Panc1 (cell line): ENCODE measurements around the gene PCSK5. TPM values are rescaled to one million over a fixed set of nuclear protein-coding genes. Genes with fewer than 3 reads are reported as not detected.

Experiments used
- ATAC-seq: fragments of 200-7000 bp; cut with Tn5 transposase; 2 replicates; pipeline ENCODE4 v1.9.1; 2020; ENCODE audit warnings: mild to moderate bottlenecking, moderate library complexity
- BruUV-seq: library from RNA; stranded (reverse); fragments of 400-500 nt; replicated peaks from 2 replicates; lab custom pipeline; 2021; lab: Mats Ljungman, UMichigan
- CTCF ChIA-PET: fragments of 300-600 bp; sonication (Branson Sonifier 250); formaldehyde crosslinking; loops from one replicate; lab custom pipeline; 2022; ENCODE audit warnings: antibody characterized with exemption; lab: Charles Lee
- POLR2A ChIA-PET: fragments of 300-600 bp; sonication (Branson Sonifier 250); formaldehyde crosslinking; loops from one replicate; lab custom pipeline; 2022; ENCODE audit warnings: antibody characterized with exemption; lab: Charles Lee
- DNase-seq: peaks from one replicate; pipeline ENCODE4 v3.0.0-alpha.2; 2010; ENCODE audit warnings: low read depth, low spot score
- H3K27ac ChIP-seq: 2 replicates; pipeline ENCODE4 v1.5.1; 2011; ENCODE audit warnings: mild to moderate bottlenecking, low read length, inconsistent platforms
- H3K27me3 ChIP-seq: fragments of 200-500 bp; sonication (Bioruptor generic); 2 replicates; pipeline ENCODE4 v1.6.0; 2014; ENCODE audit warnings: low read length, inconsistent platforms; ENCODE audit not compliant: control insufficient read depth, insufficient read depth
- H3K36me3 ChIP-seq: fragments of 200-500 bp; sonication (Bioruptor generic); 2 replicates; pipeline ENCODE4 v1.5.1; 2014; ENCODE audit warnings: inconsistent platforms, mild to moderate bottlenecking, low read length, moderate library complexity; ENCODE audit not compliant: control insufficient read depth, insufficient read depth
- H3K4me1 ChIP-seq: 2 replicates; pipeline ENCODE4 v1.5.1; 2011; ENCODE audit warnings: inconsistent platforms, mild to moderate bottlenecking, low read length, moderate library complexity; ENCODE audit not compliant: control insufficient read depth, insufficient read depth
- H3K4me3 ChIP-seq, 2 experiments: 2 replicates each; pipeline ENCODE4 v1.5.1; 2011 to 2012; ENCODE audit warnings: low read depth in 2 of 2, low read length in 2 of 2, mild to moderate bottlenecking in 2 of 2, inconsistent platforms in 1 of 2, moderate library complexity in 1 of 2
- H3K9me3 ChIP-seq: fragments of 200-500 bp; sonication (Bioruptor generic); 2 replicates; pipeline ENCODE4 v1.5.1; 2014; ENCODE audit warnings: low read depth, mild to moderate bottlenecking, inconsistent platforms, low read length, moderate library complexity; ENCODE audit not compliant: control insufficient read depth, insufficient read depth
- POLR2AphosphoS5 ChIP-seq: IDR thresholded peaks from 2 replicates; pipeline ENCODE4 v1.6.1; 2012; ENCODE audit warnings: mild to moderate bottlenecking, low read depth, low read length, moderate library complexity
- SIN3A ChIP-seq: IDR thresholded peaks from 2 replicates; pipeline ENCODE4 v1.6.1; 2012; ENCODE audit warnings: low read depth, mild to moderate bottlenecking, low read length, moderate library complexity, borderline replicate concordance; ENCODE audit not compliant: insufficient read depth
- TCF7L2 ChIP-seq: IDR thresholded peaks from 2 replicates; pipeline ENCODE4 v1.6.1; 2011; ENCODE audit warnings: mild to moderate bottlenecking, low read depth, low read length, inconsistent platforms
- in situ Hi-C: cut with HindIII; loops from 2 replicates; pipeline ENCODE4 v1.10.0; 2016; ENCODE audit warnings: low sequenced_read_pairs, low pct_unique_long_range_greater_than_20kb
- intact Hi-C: fragments of 100-400 bp; cut with micrococcal nuclease; formaldehyde crosslinking; loops from one replicate; pipeline ENCODE4 v1.10.0; 2022; ENCODE audit not compliant: unreplicated experiment
- total RNA-seq: library from RNA; stranded (reverse); gene quantifications from one replicate; pipeline ENCODE4 v1.2.1, GENCODE V29; 2021; ENCODE audit not compliant: unreplicated experiment
- TF ChIP-seq, protein P1 (sequence below), 2 experiments: IDR thresholded peaks; 2 replicates each; pipeline ENCODE4 v1.6.1; 2011 to 2012; ENCODE audit warnings: low read depth in 2 of 2, control low read depth in 1 of 2, low read length in 1 of 2, mild to moderate bottlenecking in 1 of 2, moderate library complexity in 1 of 2; ENCODE audit not compliant: insufficient read depth in 1 of 2
- TF ChIP-seq, protein P2 (sequence below): fragments of 450-650 bp; IDR thresholded peaks from 2 replicates; pipeline ENCODE4 v1.5.1; 2017; ENCODE audit warnings: mild to moderate bottlenecking

PCSK5 gene
- total RNA-seq, 1 experiment from 2014 or later, result 0.21 TPM

GRCh38 chr9:76115396-76115795 is 224.9 kb downstream of the PCSK5 start:
- Histone ChIP-seq H3K36me3 (no peaks in the 10 kb centered on the region), H3K4me1 (no peaks in the 10 kb centered on the region), H3K27ac (no peak overlapping the region), H3K9me3 (no peaks in the 10 kb centered on the region), H3K27me3 (no peaks in the 10 kb centered on the region), H3K4me3 (no peak overlapping the region)
- BruUV-seq, result no TSS peak
- intact Hi-C loops (no loop called here), in situ Hi-C loops (no loop called here)
- ChIA-PET POLR2A (no interaction called here), CTCF (no interaction called here)
- DNase-seq (no peak), ATAC-seq (no peak)
- TF ChIP-seq POLR2AphosphoS5 (no peak), SIN3A (no peak), TCF7L2 (no peak)
- TF ChIP-seq, protein P1, sequence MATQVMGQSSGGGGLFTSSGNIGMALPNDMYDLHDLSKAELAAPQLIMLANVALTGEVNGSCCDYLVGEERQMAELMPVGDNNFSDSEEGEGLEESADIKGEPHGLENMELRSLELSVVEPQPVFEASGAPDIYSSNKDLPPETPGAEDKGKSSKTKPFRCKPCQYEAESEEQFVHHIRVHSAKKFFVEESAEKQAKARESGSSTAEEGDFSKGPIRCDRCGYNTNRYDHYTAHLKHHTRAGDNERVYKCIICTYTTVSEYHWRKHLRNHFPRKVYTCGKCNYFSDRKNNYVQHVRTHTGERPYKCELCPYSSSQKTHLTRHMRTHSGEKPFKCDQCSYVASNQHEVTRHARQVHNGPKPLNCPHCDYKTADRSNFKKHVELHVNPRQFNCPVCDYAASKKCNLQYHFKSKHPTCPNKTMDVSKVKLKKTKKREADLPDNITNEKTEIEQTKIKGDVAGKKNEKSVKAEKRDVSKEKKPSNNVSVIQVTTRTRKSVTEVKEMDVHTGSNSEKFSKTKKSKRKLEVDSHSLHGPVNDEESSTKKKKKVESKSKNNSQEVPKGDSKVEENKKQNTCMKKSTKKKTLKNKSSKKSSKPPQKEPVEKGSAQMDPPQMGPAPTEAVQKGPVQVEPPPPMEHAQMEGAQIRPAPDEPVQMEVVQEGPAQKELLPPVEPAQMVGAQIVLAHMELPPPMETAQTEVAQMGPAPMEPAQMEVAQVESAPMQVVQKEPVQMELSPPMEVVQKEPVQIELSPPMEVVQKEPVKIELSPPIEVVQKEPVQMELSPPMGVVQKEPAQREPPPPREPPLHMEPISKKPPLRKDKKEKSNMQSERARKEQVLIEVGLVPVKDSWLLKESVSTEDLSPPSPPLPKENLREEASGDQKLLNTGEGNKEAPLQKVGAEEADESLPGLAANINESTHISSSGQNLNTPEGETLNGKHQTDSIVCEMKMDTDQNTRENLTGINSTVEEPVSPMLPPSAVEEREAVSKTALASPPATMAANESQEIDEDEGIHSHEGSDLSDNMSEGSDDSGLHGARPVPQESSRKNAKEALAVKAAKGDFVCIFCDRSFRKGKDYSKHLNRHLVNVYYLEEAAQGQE (IDR thresholded peaks at IDR 0.05; ENCODE audit: insufficient read depth in 1 of 2, low read depth in 2 of 2, low read length in 1 of 2), result no peak
- TF ChIP-seq, protein P2, sequence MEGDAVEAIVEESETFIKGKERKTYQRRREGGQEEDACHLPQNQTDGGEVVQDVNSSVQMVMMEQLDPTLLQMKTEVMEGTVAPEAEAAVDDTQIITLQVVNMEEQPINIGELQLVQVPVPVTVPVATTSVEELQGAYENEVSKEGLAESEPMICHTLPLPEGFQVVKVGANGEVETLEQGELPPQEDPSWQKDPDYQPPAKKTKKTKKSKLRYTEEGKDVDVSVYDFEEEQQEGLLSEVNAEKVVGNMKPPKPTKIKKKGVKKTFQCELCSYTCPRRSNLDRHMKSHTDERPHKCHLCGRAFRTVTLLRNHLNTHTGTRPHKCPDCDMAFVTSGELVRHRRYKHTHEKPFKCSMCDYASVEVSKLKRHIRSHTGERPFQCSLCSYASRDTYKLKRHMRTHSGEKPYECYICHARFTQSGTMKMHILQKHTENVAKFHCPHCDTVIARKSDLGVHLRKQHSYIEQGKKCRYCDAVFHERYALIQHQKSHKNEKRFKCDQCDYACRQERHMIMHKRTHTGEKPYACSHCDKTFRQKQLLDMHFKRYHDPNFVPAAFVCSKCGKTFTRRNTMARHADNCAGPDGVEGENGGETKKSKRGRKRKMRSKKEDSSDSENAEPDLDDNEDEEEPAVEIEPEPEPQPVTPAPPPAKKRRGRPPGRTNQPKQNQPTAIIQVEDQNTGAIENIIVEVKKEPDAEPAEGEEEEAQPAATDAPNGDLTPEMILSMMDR, result no peak

DNA sequence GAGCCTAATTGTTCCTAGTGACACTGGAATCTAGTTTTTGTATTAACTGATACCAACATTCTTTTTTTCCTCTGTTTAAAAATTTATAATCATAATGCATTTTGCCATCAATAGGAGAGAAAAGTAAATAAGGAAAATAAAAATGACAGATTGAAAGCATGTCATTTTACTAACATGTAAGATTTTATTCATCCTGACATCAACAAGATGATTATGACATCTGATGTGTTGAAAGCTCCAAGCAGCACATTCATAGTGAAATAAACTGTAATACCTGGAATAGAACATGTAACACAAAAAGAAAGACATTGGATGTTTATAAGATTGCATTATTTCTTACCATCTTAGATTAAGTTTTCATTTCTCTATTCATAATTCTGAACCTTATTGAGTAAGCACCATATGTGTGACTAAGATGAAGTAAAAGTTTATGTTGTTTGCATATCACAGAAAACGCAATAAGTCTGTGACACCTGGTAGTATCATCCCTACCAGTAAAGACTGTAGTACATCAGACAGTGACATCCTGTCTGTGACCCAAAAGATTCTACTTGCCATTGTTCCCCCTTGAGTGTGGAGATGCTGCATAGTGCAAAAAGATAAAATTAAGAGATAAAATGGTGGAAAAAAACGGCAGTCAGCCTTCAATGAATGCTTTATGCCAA is 225.6 kb downstream of the PCSK5 start:
- intact Hi-C loops, result no loop called here
- Histone ChIP-seq H3K4me3 (no peak overlapping the region), H3K9me3 (no peaks in the 10 kb centered on the region), H3K36me3 (no peaks in the 10 kb centered on the region), H3K27me3 (no peaks in the 10 kb centered on the region), H3K4me1 (no peaks in the 10 kb centered on the region), H3K27ac (no peak overlapping the region)
- TF ChIP-seq SIN3A (no peak), POLR2AphosphoS5 (no peak), TCF7L2 (no peak)
- TF ChIP-seq, protein P1 (IDR thresholded peaks at IDR 0.05; ENCODE audit: insufficient read depth in 1 of 2, low read depth in 2 of 2, low read length in 1 of 2), result no peak
- TF ChIP-seq, protein P2, result no peak
- ChIA-PET POLR2A (no interaction called here), CTCF (no interaction called here)
- BruUV-seq, result no TSS peak
- DNase-seq (no peak), ATAC-seq (no peak)
- in situ Hi-C loops, result no loop called here
